ENCODE data around the gene XYLT1. TPM values are rescaled to one million over a fixed set of nuclear protein-coding genes. Genes with fewer than 3 reads are reported as not detected.

XYLT1 gene
- total and polyA plus RNA-seq, 2 of the 4 experiments (the other 2 are of a cell fraction): 9.0 to 12.7 TPM

DNA sequence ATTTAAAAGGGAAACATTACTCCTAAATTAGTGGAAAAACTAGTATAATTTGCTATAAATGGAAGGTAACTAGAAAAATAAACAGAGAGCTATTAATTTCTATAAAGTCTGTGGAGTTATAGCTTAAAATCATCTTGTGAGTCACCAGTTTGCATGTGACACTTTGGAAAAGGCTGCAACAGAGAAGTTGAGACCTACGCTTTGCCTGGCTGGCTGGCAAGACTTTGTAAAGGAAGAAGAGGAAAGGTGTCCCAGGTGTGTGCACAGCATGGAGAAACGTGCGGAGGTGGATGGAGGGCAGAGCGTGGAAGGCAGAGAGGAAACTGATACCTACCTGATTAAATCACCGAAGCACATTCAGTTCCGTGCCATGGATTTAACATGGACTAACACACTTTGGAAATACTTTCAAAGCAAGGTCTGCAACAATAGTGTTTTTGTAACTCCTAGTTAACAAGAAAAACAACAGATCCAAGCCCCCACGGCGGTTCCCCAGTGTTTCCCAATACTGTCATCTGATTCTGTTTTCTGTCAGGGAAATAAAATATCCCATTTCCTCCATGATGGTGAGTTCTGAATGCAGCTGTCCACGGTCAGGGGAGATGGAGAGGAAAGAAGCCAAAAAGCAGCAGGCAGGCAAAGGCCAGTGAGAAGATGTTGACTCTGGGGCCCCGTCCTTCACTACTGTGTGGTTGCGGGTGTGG, 134.8 kb downstream of the XYLT1 start:
- ChIA-PET CTCF (no interaction called here), POLR2A (ENCODE audit: unreplicated experiment) (no interaction called here)
- no peak overlapping the region for H3K9ac ChIP-seq (ENCODE audit: low read depth, low read length)
- H3K79me1 ChIP-seq (ENCODE audit: low read depth in 1 of 2, low read length in 2 of 2): peaks cover 10 to 31% of the 10 kb centered on the region in 2 experiments; a peak in 2 of 4 replicates
- H2BK20ac ChIP-seq (ENCODE audit: low read depth, low read length): no peak overlapping the region
- H3K27me3 ChIP-seq (ENCODE audit: control insufficient read depth, insufficient read depth, low read length): no peaks in the 10 kb centered on the region
- H3K14ac ChIP-seq (replicated peaks; ENCODE audit: low read depth, low read length): no peak overlapping the region
- H3K4me1 ChIP-seq (ENCODE audit: control insufficient read depth, insufficient read depth, low read length): peaks cover 8% of the 10 kb centered on the region
- no peak overlapping the region for H2AFZ ChIP-seq (replicated peaks; ENCODE audit: low read length, poor library complexity)
- no peak for TF ChIP-seq RCOR1 (IDR thresholded peaks at IDR 0.05; ENCODE audit: insufficient replicate concordance, low read length)
- TF ChIP-seq BHLHE40 (IDR thresholded peaks at IDR 0.05; ENCODE audit: low read depth, low read length): no peak
- TF ChIP-seq SMC3 (IDR thresholded peaks at IDR 0.05; ENCODE audit: low read depth, low read length): no peak
- TF ChIP-seq MAFK (IDR thresholded peaks at IDR 0.05; ENCODE audit: low read depth, low read length): no peak
- TF ChIP-seq MXI1 (IDR thresholded peaks at IDR 0.05; ENCODE audit: borderline replicate concordance, low read depth, low read length): no peak
- TF ChIP-seq NFE2L2 (IDR thresholded peaks at IDR 0.05; ENCODE audit: low read depth, low read length): no peak
- no peak for TF ChIP-seq RFX5 (IDR thresholded peaks at IDR 0.05; ENCODE audit: low read depth, low read length)
- no peak for TF ChIP-seq CHD1 (IDR thresholded peaks at IDR 0.05; ENCODE audit: low read depth, low read length)
- TF ChIP-seq RAD21 (IDR thresholded peaks at IDR 0.05; ENCODE audit: low read length): no peak
- TF ChIP-seq POLR2A (IDR thresholded peaks at IDR 0.05; ENCODE audit: low read depth, low read length): no peak
- no peak for TF ChIP-seq CEBPB (IDR thresholded peaks at IDR 0.05; ENCODE audit: low read depth, low read length)
- TF ChIP-seq FOS (IDR thresholded peaks at IDR 0.05; ENCODE audit: low read depth, low read length): no peak
- TF ChIP-seq, protein P1, sequence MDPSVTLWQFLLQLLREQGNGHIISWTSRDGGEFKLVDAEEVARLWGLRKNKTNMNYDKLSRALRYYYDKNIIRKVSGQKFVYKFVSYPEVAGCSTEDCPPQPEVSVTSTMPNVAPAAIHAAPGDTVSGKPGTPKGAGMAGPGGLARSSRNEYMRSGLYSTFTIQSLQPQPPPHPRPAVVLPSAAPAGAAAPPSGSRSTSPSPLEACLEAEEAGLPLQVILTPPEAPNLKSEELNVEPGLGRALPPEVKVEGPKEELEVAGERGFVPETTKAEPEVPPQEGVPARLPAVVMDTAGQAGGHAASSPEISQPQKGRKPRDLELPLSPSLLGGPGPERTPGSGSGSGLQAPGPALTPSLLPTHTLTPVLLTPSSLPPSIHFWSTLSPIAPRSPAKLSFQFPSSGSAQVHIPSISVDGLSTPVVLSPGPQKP (IDR thresholded peaks at IDR 0.05; ENCODE audit: borderline replicate concordance, low read depth, low read length): no peak
- TF ChIP-seq, protein P2, sequence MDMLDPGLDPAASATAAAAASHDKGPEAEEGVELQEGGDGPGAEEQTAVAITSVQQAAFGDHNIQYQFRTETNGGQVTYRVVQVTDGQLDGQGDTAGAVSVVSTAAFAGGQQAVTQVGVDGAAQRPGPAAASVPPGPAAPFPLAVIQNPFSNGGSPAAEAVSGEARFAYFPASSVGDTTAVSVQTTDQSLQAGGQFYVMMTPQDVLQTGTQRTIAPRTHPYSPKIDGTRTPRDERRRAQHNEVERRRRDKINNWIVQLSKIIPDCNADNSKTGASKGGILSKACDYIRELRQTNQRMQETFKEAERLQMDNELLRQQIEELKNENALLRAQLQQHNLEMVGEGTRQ (IDR thresholded peaks at IDR 0.05; ENCODE audit: low read depth, low read length): no peak
- TF ChIP-seq, protein P3, sequence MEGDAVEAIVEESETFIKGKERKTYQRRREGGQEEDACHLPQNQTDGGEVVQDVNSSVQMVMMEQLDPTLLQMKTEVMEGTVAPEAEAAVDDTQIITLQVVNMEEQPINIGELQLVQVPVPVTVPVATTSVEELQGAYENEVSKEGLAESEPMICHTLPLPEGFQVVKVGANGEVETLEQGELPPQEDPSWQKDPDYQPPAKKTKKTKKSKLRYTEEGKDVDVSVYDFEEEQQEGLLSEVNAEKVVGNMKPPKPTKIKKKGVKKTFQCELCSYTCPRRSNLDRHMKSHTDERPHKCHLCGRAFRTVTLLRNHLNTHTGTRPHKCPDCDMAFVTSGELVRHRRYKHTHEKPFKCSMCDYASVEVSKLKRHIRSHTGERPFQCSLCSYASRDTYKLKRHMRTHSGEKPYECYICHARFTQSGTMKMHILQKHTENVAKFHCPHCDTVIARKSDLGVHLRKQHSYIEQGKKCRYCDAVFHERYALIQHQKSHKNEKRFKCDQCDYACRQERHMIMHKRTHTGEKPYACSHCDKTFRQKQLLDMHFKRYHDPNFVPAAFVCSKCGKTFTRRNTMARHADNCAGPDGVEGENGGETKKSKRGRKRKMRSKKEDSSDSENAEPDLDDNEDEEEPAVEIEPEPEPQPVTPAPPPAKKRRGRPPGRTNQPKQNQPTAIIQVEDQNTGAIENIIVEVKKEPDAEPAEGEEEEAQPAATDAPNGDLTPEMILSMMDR (conservative IDR thresholded peaks at IDR 0.05; ENCODE audit: low read depth, low read length): no peak
- no peak for TF ChIP-seq MAZ (IDR thresholded peaks at IDR 0.05; ENCODE audit: borderline replicate concordance, low read depth, low read length)
- in situ Hi-C loops (cut with MboI; ENCODE audit: low sequenced_read_pairs) (no loop called here), intact Hi-C loops (cut with micrococcal nuclease) (no loop called here), dilution Hi-C loops (cut with HindIII; ENCODE audit: low sequenced_read_pairs, unreplicated experiment) (no loop called here)
- no peak overlapping the region for H4K5ac ChIP-seq (ENCODE audit: low read depth, low read length)
- DNase-seq: peak; percentile 19
- H3K9me1 ChIP-seq (ENCODE audit: insufficient read depth, low read length): peaks cover 15% of the 10 kb centered on the region
- no peaks in the 10 kb centered on the region for H3K36me3 ChIP-seq (ENCODE audit: control insufficient read depth, insufficient read depth, low read length)
- no peak overlapping the region for H3K18ac ChIP-seq (ENCODE audit: low read depth, low read length)
- no peak overlapping the region for H2AK9ac ChIP-seq (replicated peaks; ENCODE audit: low read depth, low read length, poor library complexity)
- ATAC-seq (ENCODE audit: low read depth): no peak
- H4K8ac ChIP-seq (ENCODE audit: low read depth in 2 of 2, low read length in 2 of 2): no peak overlapping the region
- no peaks in the 10 kb centered on the region for H3K9me3 ChIP-seq (ENCODE audit: control insufficient read depth, insufficient read depth, low read length)
- H3K4me2 ChIP-seq (ENCODE audit: low read depth, low read length): no peak overlapping the region
- no peak overlapping the region for H2BK5ac ChIP-seq (ENCODE audit: low read depth, low read length, poor library complexity, severe bottlenecking)
- no peak overlapping the region for H2BK120ac ChIP-seq (ENCODE audit: low read depth, low read length)
- peaks cover 4% of the 10 kb centered on the region; the same call in 1 of the 2 replicates for H4K20me1 ChIP-seq (ENCODE audit: insufficient read depth, low read length)
- WGBS, 2 experiments (ENCODE audit: extremely low coverage in 2 of 2, insufficient read length in 1 of 2): 20% methylated on average over 1 of the region's 11 CpGs; no CpG with 5 or more reads in 1 of the 2 experiments
- no peak overlapping the region for H3K27ac ChIP-seq (ENCODE audit: insufficient read depth, low read length)
- no peak overlapping the region for H3K4ac ChIP-seq (ENCODE audit: low read depth, low read length)
- no peak overlapping the region for H2BK15ac ChIP-seq (ENCODE audit: low read depth, low read length)
- H4K91ac ChIP-seq (ENCODE audit: insufficient read depth, low read depth, low read length): no peak overlapping the region
- H2AK5ac ChIP-seq (ENCODE audit: low read depth, low read length): no peak overlapping the region
- no peak overlapping the region for H3K4me3 ChIP-seq (ENCODE audit: insufficient read depth, low read depth, low read length)
- no TSS peak for BruUV-seq (replicated peaks)
- H3K23ac ChIP-seq (ENCODE audit: low read depth, low read length): no peak overlapping the region
- no peak overlapping the region for H3K56ac ChIP-seq (ENCODE audit: extremely low read depth, insufficient read depth, low read length)
